ENCODE data around the gene HM13. TPM values are rescaled to one million over a fixed set of nuclear protein-coding genes. Genes with fewer than 3 reads are reported as not detected.

The HM13 gene, protein sequence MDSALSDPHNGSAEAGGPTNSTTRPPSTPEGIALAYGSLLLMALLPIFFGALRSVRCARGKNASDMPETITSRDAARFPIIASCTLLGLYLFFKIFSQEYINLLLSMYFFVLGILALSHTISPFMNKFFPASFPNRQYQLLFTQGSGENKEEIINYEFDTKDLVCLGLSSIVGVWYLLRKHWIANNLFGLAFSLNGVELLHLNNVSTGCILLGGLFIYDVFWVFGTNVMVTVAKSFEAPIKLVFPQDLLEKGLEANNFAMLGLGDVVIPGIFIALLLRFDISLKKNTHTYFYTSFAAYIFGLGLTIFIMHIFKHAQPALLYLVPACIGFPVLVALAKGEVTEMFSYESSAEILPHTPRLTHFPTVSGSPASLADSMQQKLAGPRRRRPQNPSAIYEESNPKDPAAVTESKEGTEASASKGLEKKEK
- 60.9 and 70.1 TPM in 2 replicates for total RNA-seq

DNA sequence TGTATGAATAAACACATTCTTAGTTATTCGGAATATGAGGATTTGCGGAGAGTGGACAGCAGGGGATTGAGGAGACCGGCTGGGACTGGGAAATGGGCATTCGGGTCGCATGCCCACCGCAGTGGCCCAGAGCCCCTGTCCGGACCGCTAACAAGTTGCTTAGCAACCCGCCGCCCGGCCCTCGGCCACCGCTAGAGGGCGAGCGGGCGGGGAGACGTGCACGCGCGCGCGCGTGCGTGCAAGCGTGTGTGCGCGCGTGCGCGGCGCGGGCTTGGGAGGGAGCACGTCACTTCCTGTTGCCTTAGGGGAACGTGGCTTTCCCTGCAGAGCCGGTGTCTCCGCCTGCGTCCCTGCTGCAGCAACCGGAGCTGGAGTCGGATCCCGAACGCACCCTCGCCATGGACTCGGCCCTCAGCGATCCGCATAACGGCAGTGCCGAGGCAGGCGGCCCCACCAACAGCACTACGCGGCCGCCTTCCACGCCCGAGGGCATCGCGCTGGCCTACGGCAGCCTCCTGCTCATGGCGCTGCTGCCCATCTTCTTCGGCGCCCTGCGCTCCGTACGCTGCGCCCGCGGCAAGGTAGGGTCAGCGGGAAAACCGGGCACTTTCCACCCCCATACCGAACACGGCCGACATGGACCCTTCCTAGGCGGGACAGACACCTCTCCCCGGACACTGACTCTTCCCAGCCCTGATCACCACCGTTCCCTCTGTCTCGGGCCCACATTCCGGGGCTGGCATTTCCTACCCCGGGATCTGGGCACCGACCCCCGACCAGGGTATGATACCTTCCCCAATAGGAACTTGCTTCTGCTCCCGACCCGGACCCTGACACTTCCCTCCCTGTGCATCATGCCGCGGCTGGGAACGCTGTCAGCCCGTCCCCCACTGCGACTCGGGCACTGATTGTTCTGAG lies at the start of gene HM13:
Gene HM13 (plus strand): TSS at position 289 of the 918 bp plus-strand sequence. CDS start 110 bp downstream, at position 399.

DNA sequence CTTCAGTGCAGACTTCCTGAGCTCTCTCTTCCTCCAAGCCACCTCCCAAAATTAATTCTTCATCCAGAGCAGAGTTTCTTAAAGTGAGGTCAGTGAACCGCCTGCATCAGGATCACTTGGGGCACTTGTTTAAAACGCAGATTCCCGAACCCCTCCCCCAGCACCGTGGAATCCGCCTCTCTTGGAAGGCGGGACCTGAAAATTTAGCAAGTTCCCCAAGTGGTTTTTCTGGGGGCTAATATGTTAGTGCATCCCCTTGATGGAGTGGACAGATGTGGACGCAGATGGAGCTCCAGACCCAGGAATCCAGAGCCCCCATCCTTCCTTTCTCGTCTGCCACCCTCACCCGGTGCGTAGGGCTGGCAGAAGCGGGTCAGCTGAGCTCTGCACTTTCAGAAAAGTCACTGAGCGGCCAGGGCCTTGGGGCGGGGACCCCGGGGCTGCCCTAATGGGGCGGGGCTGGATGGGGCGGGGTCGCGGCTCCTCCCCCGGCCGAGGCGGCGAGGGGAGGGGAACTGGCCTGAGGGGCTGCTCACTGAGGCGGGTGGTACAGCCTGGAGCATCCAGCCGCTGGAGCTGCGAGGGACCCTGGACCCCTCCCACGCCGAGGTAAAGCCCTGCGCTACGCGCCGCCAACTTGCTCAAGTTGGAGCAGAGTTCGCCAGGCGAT lies 39.3 kb upstream of the HM13 start, which contains the start of the genes DEFB124 and REM1:
Gene DEFB124 (minus strand): TSS at position 370 of the 670 bp plus-strand sequence. CDS start 2,114 bp downstream, outside the sequence.
Gene REM1 (plus strand): TSS at position 531 of the 670 bp plus-strand sequence. CDS start 1,158 bp downstream, outside the sequence.

DNA sequence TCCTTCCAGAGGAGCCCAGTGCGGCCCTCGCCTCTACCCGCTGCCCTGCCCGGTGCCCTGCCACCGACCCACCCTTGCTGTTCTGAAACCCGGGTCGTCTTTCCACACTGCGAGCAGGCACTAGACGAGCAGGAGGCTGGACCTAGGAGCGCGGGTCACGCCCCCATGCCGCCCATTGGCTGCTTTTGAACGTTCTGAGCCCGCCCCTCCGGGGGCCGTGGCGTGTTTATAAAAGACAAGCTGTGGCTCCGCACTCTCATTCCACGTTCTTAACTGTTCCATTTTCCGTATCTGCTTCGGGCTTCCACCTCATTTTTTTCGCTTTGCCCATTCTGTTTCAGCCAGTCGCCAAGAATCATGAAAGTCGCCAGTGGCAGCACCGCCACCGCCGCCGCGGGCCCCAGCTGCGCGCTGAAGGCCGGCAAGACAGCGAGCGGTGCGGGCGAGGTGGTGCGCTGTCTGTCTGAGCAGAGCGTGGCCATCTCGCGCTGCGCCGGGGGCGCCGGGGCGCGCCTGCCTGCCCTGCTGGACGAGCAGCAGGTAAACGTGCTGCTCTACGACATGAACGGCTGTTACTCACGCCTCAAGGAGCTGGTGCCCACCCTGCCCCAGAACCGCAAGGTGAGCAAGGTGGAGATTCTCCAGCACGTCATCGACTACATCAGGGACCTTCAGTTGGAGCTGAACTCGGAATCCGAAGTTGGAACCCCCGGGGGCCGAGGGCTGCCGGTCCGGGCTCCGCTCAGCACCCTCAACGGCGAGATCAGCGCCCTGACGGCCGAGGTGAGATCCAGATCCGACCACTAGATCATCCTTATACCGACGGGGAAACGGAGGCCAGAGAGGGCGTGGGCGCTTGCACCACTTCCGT lies 91.0 kb downstream of the HM13 start, which contains the start of gene ID1:
Gene ID1 (plus strand): TSS at position 259 of the 871 bp plus-strand sequence. CDS start 99 bp downstream, at position 358.

Other genes with a start within 250 kb of the HM13 start
- gene DEFB116, start 205.9 kb upstream of the HM13 start, total RNA-seq = not detected in 2 replicates
- gene DEFB118, start 145.8 kb upstream of the HM13 start, total RNA-seq = not detected in 2 replicates
- gene DEFB119, start 123.9 kb upstream of the HM13 start, total RNA-seq = not detected in 2 replicates
- gene DEFB121, start 108.2 kb upstream of the HM13 start, total RNA-seq = not detected in 2 replicates
- gene DEFB123, start 73.8 kb upstream of the HM13 start, total RNA-seq = not detected in 2 replicates
- not detected in 2 replicates for gene DEFB124, start 39.3 kb upstream of the HM13 start, total RNA-seq
- gene REM1, start 39.2 kb upstream of the HM13 start, total RNA-seq = not detected in 2 replicates
- 36.1 and 76.0 TPM in 2 replicates for gene ID1, start 90.8 kb downstream of the HM13 start, total RNA-seq
- not detected in 2 replicates for gene COX4I2, start 123.5 kb downstream of the HM13 start, total RNA-seq
- gene BCL2L1, start 208.4 kb downstream of the HM13 start, total RNA-seq = 56.2 and 58.6 TPM in 2 replicates
- 28.6 and 104 TPM in 2 replicates for gene TPX2, start 224.8 kb downstream of the HM13 start, total RNA-seq

Data from uterine smooth muscle cell (primary cell).